HG03175 (cell line): ENCODE results near the gene GFOD2.

Experiments used
- ATAC-seq: cut with Tn5 transposase; IDR thresholded peaks from one replicate; pipeline ENCODE4 v1.9.1; 2021; ENCODE audit warnings: mild to moderate bottlenecking, moderate library complexity; ENCODE audit not compliant: unreplicated experiment

The GFOD2 gene

DNA sequence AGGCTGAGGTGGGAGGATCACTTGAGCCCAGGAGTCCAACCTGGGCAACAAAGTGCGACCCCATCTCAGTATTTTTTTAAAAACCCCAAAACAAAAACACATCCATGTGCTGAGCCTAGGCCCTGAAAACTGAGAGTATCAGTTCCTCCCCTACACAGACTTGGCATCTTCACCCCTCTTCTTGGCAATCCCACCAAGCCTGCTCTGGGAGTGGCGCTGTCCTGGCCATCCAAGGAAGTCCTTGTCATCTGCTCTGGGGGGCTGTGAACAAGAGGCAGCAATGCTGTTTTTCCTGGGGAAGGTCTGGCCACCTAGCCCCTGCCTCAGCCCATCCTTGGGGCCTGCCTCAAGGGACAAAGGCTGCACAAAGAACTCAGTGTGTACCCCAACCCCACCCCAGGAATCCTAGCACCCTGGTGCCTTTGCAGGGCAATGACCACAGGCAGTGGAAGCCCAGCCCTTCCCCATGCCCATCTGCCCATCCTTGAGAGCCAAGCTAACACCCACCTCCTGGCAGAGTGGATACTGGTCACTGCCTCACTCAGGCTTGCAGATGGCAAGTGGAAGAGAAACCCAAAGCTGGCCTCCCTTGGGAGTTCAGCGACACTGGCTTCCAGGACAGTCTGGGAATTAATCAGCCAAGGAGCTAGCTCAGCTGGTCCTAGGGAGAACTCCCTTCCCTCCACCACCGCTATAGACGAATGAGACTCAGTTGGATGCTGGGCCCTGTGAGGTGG lies 14.8 kb upstream of the GFOD2 start:
- ATAC-seq = no peak

DNA sequence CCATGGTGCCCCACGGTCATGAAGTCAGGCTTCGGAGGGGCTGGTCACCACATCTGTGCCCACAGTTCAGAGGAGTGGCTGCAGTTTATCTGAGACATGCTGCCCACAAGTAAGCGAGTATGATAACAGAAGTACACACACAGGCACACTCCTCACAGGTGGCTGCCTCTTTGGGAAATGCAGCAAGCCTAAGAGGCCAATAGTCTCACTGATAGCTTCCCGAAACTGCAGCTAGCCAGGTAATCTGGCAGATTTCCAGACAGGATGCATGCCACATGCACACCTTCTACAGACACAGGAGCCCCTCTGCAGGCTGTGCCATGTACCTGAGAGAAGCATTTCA lies 12.6 kb upstream of the GFOD2 start:
- ATAC-seq = no peak

DNA sequence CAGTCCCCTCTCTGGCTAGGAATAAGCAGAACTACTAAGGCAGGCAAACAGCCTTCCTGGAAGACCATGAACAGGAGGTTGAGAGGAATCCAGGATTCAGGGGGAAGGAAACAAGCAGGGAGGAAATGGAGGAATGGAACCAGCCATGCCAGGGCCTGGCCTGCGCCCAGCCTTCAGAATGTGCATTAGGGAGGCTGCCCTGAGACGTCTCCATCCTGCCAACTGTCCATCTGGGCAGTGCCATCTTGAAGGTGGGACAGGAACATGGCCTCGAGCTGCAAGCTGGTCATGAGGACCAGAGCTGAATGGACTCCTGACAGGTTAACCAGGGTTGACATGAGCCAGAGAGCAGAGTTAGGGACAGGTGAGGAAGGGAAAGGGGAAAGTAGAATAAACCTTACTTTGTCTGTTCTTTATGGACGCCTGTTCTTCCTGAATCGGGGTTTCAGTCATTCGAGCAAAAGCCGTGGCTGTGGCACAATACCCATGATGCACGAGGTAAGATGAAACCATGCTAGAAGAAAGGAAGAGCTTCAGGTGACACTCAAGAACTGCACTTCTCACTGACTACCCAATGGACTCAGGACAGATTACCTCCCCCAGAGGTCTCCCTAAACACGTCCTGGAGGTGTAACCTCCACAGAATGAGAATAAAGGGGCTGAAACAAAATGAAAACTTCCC lies 12.1 kb upstream of the GFOD2 start:
- no peak for ATAC-seq

GRCh38 chr16:67730326-67730725 lies 11.2 kb upstream of the GFOD2 start:
- ATAC-seq = no peak

DNA sequence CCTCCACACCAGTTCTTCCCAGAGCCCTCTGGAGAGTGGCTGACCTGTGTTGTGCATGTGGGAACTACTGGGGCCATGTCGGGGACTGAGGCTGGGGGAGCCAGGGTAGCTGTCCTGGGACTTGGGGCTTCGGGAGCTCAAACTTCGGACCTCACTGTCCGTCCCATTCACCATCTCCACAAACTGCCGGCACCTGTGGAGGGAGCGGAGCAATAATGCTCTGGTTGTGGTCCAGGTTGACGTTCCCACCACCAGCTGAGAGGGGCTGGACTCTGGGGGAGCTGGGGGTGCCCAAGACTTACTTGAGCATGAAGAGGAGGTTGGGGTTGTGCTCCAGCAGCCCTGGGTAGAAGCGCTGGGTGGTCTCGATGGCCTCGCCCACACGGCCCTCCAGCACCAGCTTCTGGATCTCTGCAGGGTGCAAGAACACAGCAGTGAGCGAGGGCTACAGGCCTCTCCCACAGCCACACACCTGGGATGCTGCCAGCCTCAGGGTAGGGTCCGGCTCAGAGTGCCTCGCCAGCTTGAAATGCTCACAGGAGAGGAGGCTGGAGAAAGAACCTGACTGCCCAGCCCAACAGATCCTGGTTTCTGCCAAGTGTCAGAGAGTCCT lies 10.6 kb upstream of the GFOD2 start:
- no peak for ATAC-seq

- no peak for ATAC-seq
Measured at GRCh38 chr16:67727521-67728485, 8.7 kb upstream of the GFOD2 start.

DNA sequence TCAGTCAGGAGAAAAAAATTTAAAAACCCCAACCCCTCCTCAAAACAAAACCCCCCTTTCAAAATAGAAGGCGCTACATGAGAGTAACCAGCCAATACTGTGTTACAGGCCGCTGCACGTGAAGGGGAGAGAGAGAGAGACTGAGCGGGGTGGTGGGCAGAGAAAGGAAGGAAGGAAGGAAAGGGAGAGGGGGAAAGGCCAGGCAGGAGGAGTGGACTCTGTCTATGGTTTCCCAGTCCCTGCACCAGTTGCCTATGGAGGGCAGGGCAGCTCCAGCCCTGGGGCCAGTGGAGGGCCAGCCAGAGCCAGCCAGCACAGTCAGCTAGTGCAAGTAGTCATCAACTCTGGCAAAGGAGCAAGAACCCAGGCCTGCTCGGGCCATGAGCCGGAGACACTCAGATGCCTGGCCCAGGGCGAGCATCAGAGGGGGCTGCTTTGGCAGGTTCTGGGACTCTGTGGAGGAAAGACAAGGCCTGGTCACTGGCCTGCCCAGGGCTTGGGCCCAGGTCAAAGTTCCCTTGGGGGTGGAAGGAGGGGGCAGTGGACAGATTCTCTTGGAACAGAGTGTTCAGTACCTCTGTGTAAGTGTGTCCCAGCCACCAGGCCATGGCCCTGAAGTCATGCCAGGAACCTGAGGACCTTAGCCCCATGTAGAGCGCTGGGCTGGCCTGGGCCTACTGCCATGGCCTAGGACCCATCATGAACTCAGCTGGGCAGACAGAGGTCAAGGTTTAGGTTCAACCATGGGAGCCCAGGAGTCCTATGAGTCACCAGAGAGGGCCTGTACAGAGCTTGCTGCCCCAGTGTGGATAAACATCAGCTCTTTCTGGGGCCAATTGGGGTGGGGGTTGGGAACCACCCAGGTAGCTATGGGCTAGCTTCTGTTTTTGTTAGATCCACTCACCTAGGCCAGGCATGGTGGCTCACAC lies 7.3 kb upstream of the GFOD2 start:
- ATAC-seq = no peak

DNA sequence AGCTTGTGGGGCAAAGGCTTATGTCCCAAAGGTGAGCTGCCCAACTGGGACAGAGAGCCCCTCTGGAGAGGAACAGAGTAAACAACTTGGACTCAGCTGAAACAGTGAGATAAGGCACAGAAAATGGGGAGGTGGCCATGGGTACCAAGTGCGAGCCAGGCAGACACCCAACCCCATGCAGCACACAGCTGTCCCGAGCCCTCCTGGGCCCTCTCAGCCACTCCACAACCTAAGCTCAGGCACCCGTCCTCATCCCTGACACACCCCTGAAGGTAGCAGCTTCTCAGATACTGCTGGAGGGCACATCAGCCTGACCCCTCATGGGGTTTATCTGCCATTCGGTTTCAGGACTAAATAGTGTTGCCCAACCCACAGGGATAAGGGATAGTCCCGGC lies 4.8 kb upstream of the GFOD2 start:
- no peak for ATAC-seq

DNA sequence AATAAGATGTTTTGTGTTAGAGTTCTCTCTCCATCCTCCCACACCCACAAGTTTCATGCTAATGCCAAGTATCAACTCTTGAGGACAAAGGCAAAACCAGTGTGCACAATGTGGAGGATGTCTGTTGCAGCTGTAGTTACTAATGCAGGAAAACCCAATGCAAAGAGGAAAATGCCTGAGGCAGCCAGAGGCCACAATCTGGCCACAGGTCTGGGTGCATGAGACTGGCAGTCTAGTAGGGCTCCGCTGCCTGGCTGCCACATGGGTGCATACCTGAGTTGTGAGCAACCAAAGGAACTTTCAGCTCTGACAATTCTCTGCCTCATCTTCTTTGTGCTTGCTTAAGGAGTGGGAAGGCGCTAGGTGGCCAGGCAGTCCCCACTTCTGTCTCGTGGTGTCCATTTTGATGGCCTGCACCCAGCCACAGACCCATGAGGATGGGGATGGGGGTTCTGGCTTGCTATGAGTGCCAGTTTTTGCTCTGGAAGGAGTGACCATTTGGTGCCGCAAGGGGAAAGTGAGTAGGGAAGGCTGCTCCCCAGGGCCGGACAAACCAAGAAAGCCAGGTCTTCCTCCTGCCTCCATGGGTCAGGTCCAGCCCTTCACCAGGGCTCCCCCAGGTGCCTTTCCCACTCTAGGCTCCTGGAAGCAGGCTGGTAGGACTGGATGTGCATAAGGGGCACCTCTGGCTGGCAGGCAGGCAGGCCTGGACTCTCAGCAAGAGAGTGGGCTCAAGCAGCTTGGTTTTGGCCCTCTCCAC lies 4.2 kb upstream of the GFOD2 start:
- no peak for ATAC-seq

DNA sequence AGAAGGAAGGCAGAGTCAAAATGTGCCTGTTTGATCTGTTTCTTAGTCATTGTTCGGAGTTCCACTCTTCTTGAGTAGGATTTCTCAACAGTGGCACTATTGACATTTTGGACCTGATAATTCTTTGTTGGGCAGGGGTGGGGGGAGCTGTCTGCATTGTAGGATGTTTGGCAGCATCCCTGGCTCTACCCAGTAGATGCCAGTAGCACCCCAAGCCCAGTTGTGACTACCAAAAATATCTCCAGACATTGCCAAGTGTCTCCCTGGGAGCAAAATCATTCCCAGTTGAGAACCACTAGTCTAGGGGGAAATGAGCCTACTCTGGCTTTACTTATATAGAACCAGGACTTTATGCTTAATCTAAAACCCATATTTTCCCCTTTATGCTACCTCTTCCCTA lies 1.1 kb upstream of the GFOD2 start:
- ATAC-seq = no peak

GRCh38 chr16:67719778-67720144 lies 645 bp upstream of the GFOD2 start:
- ATAC-seq = peak; percentile 7

DNA sequence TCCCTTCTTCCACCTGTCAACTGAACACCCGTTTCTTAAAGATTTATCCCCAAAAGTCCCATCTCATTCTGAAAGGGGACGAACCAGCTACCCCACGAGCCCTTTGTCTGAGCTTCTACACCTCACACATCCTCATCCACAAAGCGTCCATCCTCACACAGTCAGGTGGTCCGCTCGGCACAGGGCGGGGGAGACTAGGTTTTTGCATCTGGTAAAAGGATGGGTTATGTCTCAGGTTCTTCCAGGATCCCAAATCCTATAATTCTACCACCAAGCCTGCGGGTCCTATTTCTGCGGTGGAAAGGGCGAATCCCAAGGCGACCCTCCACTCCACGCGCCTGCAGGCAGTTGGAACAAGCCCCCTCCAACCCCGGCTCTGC lies 458 bp downstream of the GFOD2 start:
- no peak for ATAC-seq

DNA sequence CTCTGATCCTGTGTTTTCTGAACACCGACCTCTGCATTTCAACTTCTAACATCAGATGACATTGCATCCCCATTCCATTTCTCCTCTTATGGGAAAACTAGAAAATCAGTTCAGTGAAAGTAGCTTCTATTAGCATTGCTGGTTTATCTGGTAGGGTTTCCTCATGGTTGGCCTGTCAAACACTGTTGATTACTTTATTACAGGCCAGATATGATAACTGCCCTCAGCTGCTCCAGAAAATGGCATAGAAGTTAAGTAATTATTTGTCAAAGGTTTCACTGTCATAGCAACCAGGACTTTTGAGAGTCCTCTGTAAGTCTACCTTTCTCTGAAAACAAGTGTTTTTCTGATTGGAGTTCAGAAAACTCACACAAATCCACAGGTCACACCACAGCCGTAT lies 3.0 kb downstream of the GFOD2 start:
- no peak for ATAC-seq

GRCh38 chr16:67714522-67714921 lies 4.6 kb downstream of the GFOD2 start:
- no peak for ATAC-seq

GRCh38 chr16:67713647-67714273 lies 5.4 kb downstream of the GFOD2 start:
- no peak for ATAC-seq

DNA sequence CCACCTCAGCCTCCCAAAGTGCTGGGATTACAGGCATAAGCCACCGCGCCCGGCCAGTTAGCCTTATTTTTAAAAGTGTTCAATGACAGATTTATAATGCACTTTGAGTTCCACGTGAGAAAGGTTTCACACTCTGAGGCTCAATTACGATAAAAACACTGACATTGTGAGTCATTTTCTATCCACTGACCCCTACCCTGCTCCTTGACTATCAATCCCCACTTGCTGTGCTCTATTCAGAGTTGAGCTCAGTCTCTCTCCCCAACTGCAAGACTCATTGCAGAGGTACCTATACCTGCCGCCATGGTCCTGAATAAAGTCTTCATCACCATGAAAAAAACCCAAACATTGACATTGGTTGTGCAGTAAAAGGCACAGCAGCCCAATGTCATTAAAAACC lies 8.5 kb downstream of the GFOD2 start:
- no peak for ATAC-seq

DNA sequence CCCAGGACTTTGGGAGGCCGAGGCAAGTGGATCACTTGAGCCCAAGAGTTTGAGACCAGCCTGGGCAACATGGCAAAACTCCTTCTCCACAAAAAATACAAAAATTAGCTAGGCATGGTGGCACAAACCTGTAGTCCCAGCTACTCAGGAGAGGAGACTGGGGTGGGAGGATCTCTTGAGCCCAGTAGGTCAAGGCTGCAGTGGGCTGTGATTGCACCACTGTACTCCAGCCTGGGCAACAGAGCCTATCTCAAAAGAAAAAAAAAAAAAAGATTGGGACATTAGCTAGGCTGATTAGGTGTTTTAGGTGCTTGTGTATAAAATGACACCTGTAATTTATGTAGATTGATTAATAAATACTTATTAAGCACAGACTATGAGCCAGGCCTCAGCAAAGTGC lies 10.1 kb downstream of the GFOD2 start:
- ATAC-seq = no peak

GRCh38 chr16:67708368-67708771 lies 10.7 kb downstream of the GFOD2 start:
- no peak for ATAC-seq

GRCh38 chr16:67707790-67708189 lies 11.3 kb downstream of the GFOD2 start:
- no peak for ATAC-seq
